Measurements from ENCODE around the gene FAM241A.

The FAM241A gene

DNA sequence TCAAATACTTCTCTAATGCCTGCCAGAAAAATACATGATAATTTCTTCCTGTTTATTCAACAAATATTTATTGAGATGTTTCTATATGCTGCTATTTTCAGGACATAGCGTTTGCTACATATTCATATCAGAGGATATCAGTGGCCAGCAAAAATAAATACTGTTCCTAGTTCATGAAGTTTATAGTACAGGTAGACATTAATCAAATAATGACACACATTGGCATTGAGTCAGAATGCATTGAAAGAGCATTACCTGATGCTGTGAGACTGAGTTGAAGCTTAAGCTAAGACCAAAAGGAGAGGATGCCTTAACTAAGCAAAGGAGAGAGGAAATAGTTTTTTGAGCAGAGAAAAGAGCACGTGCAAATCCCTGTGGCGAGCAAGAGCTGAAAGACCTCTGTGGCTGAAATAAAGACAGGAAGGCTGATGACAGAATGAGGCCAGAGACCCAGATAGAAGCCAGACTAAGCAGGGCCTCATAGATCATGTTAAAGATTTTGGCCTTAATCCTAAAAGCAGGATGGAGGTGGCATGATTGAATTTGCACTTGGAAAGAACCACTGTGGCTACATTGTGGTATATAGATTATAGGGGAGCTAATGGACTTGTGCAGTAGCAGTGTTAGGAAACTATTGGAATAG is 36.2 kb downstream of the FAM241A start:
- H2AFZ ChIP-seq (ENCODE audit: low read length): no peak overlapping the region
- H3K36me3 ChIP-seq (ENCODE audit: insufficient read depth, low read length): no peaks in the 10 kb centered on the region
- no peak overlapping the region for H3K4me3 ChIP-seq (ENCODE audit: low read depth, low read length, poor library complexity, severe bottlenecking)
- H3K4me1 ChIP-seq (ENCODE audit: insufficient read depth, low read length, severe bottlenecking): no peaks in the 10 kb centered on the region
- no peak overlapping the region for H3K4me2 ChIP-seq (ENCODE audit: low read length)
- TF ChIP-seq, protein P1, sequence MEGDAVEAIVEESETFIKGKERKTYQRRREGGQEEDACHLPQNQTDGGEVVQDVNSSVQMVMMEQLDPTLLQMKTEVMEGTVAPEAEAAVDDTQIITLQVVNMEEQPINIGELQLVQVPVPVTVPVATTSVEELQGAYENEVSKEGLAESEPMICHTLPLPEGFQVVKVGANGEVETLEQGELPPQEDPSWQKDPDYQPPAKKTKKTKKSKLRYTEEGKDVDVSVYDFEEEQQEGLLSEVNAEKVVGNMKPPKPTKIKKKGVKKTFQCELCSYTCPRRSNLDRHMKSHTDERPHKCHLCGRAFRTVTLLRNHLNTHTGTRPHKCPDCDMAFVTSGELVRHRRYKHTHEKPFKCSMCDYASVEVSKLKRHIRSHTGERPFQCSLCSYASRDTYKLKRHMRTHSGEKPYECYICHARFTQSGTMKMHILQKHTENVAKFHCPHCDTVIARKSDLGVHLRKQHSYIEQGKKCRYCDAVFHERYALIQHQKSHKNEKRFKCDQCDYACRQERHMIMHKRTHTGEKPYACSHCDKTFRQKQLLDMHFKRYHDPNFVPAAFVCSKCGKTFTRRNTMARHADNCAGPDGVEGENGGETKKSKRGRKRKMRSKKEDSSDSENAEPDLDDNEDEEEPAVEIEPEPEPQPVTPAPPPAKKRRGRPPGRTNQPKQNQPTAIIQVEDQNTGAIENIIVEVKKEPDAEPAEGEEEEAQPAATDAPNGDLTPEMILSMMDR (IDR thresholded peaks at IDR 0.05; ENCODE audit: low read length): no peak
- no peak for TF ChIP-seq EZH2 (IDR thresholded peaks at IDR 0.05; ENCODE audit: borderline replicate concordance, low read length)
- H3K27me3 ChIP-seq (ENCODE audit: insufficient read depth, low read length): no peaks in the 10 kb centered on the region
- no peaks in the 10 kb centered on the region for H3F3A ChIP-seq (ENCODE audit: insufficient read depth, low read length)
- H3K9ac ChIP-seq (ENCODE audit: low read length): no peak overlapping the region
- H3K9me2 ChIP-seq (ENCODE audit: low read depth, low read length): no peaks in the 10 kb centered on the region
- no peaks in the 10 kb centered on the region for H3K9me3 ChIP-seq (ENCODE audit: low read length)
- no peak overlapping the region for H3K27ac ChIP-seq (ENCODE audit: low read depth, low read length, poor library complexity, severe bottlenecking)
- no peaks in the 10 kb centered on the region for H4K20me1 ChIP-seq (ENCODE audit: insufficient read depth, low read length)
- no peaks in the 10 kb centered on the region for H3K79me2 ChIP-seq (ENCODE audit: insufficient read depth, low read length)

- no peaks in the 10 kb centered on the region for H3K9me2 ChIP-seq (ENCODE audit: low read depth, low read length)
- H2AFZ ChIP-seq (ENCODE audit: low read length): no peak overlapping the region
- TF ChIP-seq, protein P1 (IDR thresholded peaks at IDR 0.05; ENCODE audit: low read length): no peak
- no peak for TF ChIP-seq EZH2 (IDR thresholded peaks at IDR 0.05; ENCODE audit: borderline replicate concordance, low read length)
- H3K9ac ChIP-seq (ENCODE audit: low read length): no peak overlapping the region
- H3K27ac ChIP-seq (ENCODE audit: low read depth, low read length, poor library complexity, severe bottlenecking): no peak overlapping the region
- no peaks in the 10 kb centered on the region for H3K9me3 ChIP-seq (ENCODE audit: low read length)
- H3K79me2 ChIP-seq (ENCODE audit: insufficient read depth, low read length): no peaks in the 10 kb centered on the region
- no peak overlapping the region for H3K4me2 ChIP-seq (ENCODE audit: low read length)
- no peak overlapping the region for H3K4me3 ChIP-seq (ENCODE audit: low read depth, low read length, poor library complexity, severe bottlenecking)
- no peaks in the 10 kb centered on the region for H3F3A ChIP-seq (ENCODE audit: insufficient read depth, low read length)
- H3K36me3 ChIP-seq (ENCODE audit: insufficient read depth, low read length): no peaks in the 10 kb centered on the region
- no peaks in the 10 kb centered on the region for H3K4me1 ChIP-seq (ENCODE audit: insufficient read depth, low read length, severe bottlenecking)
- H4K20me1 ChIP-seq (ENCODE audit: insufficient read depth, low read length): no peaks in the 10 kb centered on the region
- H3K27me3 ChIP-seq (ENCODE audit: insufficient read depth, low read length): no peaks in the 10 kb centered on the region
Observed at GRCh38 chr4:112182604-112183003, 37.4 kb downstream of the FAM241A start.

DNA sequence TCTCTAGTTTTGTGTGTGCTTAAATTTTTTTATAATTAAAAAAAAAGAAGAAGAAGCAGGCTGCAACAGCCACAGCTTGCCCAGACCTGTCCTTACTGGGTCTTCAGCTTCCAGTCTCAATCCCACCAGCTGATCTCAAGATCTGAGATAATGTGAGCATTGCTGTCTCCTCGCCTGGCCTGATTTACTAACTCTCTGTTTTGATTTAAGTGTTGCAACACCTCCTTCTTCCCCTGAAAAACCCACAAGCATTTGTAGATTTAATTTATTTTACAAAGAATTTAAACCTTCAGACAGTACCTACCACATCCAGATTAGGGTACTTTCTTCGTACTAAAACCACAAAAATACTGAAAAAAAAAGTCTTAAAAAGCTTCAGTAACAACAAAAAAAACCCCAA is 38.0 kb downstream of the FAM241A start:
- TF ChIP-seq EZH2 (IDR thresholded peaks at IDR 0.05; ENCODE audit: borderline replicate concordance, low read length): no peak
- TF ChIP-seq, protein P1 (IDR thresholded peaks at IDR 0.05; ENCODE audit: low read length): no peak
- H3K4me3 ChIP-seq (ENCODE audit: low read depth, low read length, poor library complexity, severe bottlenecking): no peak overlapping the region
- no peaks in the 10 kb centered on the region for H3F3A ChIP-seq (ENCODE audit: insufficient read depth, low read length)
- no peaks in the 10 kb centered on the region for H3K36me3 ChIP-seq (ENCODE audit: insufficient read depth, low read length)
- H3K4me1 ChIP-seq (ENCODE audit: insufficient read depth, low read length, severe bottlenecking): no peaks in the 10 kb centered on the region
- H3K9me2 ChIP-seq (ENCODE audit: low read depth, low read length): no peaks in the 10 kb centered on the region
- no peaks in the 10 kb centered on the region for H3K9me3 ChIP-seq (ENCODE audit: low read length)
- H3K79me2 ChIP-seq (ENCODE audit: insufficient read depth, low read length): no peaks in the 10 kb centered on the region
- no peak overlapping the region for H2AFZ ChIP-seq (ENCODE audit: low read length)
- H3K9ac ChIP-seq (ENCODE audit: low read length): no peak overlapping the region
- H3K27ac ChIP-seq (ENCODE audit: low read depth, low read length, poor library complexity, severe bottlenecking): no peak overlapping the region
- no peaks in the 10 kb centered on the region for H4K20me1 ChIP-seq (ENCODE audit: insufficient read depth, low read length)
- no peak overlapping the region for H3K4me2 ChIP-seq (ENCODE audit: low read length)
- H3K27me3 ChIP-seq (ENCODE audit: insufficient read depth, low read length): no peaks in the 10 kb centered on the region

Measured in OCI-LY1 (cell line).